Measurements from ENCODE around the gene ZSCAN22.

The ZSCAN22 gene

DNA sequence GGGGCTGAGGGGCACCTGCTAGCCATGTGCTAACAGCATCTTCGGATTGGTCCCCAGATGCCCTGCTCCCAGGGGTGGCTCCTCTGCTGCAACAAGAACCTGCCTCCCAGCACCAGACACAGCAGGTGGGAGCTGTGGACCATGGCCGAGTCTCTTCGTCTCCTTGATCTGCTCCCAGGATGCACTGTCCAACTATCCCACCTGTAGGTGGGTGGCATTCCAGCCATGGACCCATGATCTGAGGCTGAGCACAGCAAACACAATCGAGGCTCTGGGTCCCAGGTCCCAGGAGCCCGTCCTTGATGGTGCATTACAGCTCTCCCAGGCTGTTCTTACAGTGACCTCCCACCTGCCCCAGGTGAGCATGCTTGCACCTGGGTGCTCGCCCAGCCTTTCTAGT is 52.5 kb downstream of the ZSCAN22 start:
- DNase-seq = no peak

DNA sequence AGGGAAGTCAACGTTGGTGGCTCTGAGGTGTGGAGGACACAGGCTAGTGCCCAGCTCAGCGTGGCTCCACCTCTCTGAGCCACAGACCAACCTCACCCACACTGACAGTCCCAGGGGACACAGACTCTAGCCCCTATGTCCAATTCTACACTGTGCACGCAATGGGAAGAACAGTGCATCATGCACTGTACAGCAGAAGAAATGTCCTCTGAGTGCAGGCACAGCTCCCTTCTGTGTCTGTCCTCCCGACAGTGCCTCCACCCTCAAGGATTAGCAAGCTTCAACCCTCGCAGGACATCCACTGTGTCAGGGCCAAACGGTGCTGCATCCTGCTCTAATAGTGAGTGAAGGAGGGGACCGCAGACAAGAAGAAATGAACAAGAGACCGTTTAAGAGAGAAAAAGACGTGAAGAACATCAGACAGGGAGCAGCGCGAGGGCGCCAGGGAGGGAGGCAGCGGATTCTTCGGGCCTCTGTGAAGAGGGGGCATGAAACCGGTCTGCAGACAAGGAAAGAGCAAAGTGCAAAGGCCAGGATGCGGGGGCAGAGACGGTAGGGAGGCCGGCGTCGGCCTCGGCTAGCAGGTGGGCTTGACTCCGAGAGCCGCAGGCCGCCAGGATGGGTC is 53.4 kb downstream of the ZSCAN22 start:
- no peak for DNase-seq

DNA sequence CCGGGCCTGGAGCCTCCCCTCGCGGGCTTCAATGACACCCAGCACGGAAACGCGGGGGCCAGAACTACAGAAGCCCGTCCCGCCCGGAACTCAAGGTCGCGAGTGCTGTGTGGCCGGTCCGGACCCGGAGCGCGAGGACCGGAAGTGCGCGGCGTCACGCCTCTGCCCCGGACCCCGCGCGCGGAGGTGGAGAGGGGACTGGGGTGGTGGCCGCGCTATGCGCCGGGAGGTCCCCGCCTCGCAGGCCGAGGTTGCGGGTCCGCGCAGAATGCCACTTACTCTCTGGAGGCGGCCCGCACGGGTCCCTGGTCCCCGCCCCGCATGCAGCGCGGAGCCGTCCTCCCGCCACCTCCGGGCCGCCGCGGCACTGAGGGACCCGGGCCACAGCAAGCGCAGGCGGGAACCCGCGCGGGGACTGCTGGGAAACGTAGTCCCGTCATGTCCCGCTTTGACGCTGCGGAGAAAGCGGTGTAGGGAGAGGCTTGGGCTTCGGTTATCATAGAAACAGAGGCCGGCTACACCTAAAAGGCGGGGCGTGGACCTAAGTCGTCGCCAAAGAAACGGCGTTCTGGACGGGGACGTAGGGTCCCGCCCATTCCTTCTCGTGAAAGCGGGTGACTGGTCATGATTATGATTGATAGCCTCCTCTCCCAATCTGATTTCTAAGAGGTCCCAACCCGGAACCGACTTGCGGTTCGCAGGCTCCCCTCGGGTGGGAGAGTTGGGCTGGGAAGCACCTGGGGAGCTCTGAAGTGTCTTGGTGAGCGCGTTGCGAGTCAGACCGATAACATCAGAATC is 54.1 kb downstream of the ZSCAN22 start, which contains the start of gene ZNF837:
ZNF837 (minus strand) TSS at position 369 of the 798 bp plus-strand sequence. CDS start 11,698 bp downstream, outside the sequence.
- peak; percentile 100 for DNase-seq

DNA sequence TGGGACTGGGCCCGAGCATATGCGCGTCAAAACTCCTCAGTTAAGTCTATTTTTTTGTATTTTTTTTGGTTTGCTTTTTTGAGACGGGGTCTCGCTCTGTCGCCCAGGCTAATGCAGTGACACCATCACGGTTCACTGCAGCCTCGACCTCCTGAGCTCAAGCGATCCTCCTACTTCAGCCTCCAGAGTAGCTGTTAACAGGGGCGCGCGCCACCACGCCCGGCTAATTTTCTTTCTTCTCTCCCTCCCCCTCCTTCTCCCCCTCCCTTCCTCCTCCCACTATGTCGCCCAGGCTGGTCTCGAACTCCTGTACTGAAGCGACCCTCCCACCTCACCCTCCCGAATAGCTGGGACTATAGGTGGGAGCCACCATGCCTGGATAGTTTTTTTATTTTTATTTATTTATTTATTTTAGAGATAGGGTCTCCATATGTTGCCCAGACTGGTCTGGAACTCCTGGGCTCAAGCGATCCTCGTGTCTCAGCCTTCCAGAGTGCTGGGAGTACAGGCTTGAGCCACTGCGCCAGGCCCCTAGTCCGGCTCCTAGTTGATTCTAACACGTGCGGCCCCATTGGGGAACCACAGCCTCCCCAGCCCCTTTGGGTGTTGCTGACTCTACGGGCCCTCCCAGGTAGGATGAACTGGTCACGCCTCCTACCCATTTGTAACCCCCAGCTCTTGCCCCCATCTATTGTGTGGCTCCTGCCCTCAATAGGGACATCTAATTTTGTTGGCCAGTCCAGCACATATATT is 54.8 kb downstream of the ZSCAN22 start:
- no peak for DNase-seq

DNA sequence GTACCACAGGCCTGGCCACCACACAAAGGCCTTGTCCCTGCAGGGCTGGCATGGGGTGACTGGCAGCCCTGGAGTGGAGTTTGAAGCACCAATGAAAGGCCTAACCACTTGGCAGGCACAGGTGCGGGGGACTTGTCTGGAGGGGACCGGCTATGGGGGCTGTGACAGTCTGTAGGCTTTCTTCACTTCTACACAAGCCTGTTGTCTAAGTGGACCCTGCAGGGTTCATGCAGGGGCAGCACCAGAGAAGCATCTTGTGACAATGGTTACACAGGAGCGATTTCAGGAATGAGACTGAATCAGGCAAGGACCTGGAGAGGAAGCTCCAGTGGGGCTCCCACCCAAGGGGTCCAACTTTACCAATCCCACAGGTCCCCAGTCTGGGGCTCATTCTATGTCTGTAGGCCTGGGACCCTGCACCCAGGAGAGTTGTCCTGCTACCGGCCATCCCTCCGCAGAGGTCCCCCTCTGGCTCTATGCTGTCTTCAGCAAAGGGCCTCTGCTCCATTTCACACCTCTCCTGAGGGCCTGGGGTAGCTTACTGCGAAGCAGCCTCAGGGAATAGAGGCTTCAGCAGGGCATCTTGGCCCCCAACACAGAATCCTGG is 56.3 kb downstream of the ZSCAN22 start:
- DNase-seq = no peak

DNA sequence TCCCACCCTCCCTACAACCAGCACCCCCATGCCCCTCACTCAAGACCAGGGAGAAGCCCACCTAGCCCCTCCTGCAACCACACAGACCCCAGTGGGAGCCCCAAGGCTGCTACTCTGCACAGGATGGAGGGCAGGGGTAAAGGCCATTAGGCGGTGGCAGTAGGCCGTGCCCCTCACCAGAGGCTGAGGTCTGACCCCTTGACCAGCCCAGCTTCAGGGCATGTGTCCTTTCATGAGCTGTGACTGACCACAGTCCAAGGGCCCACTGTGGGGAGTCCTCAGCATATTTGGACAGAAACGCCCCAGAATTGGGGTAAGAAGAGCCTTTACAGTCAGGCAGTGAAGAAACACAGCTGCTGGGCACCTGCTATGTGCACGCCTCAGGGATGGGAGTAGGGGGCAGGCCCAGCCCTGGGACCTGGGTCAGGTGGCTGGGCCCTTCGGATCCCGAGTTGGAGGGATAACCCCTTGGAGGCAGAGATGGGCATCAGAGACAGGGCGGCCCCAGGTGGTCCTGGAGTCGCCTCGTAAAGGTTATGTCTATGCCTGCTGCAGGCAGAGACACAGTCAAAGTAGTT is 58.6 kb downstream of the ZSCAN22 start:
- DNase-seq = no peak

DNA sequence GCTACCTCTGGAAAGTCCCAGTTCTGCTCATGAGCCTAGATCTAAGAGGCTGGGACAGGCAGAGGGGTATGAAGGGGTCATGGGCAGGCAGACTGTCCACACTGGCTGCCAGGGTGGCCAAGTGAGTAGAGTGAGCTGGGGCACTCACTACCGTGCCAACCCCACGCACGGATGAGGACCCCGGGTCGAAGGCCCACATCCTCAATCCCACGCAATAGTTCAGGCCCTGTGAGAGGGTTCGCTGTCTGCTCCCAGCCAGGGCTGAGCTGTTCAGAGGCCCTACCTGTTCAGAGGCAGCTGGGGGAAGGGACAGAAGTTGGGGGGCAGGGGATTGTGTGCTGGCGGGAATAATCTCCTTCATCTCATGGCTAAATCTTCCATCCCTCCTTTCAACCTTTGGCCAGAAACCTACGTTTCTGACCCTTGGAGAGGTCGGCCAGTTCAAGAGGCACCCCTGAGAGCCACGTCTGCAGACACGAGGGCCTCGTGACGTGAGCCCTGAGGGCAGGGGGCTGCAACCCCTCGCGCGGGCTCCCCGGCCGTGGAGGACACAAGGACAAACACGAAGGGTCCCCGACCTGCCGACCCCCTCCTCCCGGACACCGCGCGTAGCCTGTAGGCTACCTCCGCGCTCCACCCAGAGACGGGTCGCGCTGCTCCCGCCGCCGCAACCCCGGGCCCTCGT is 59.2 kb downstream of the ZSCAN22 start:
- DNase-seq = no peak

DNA sequence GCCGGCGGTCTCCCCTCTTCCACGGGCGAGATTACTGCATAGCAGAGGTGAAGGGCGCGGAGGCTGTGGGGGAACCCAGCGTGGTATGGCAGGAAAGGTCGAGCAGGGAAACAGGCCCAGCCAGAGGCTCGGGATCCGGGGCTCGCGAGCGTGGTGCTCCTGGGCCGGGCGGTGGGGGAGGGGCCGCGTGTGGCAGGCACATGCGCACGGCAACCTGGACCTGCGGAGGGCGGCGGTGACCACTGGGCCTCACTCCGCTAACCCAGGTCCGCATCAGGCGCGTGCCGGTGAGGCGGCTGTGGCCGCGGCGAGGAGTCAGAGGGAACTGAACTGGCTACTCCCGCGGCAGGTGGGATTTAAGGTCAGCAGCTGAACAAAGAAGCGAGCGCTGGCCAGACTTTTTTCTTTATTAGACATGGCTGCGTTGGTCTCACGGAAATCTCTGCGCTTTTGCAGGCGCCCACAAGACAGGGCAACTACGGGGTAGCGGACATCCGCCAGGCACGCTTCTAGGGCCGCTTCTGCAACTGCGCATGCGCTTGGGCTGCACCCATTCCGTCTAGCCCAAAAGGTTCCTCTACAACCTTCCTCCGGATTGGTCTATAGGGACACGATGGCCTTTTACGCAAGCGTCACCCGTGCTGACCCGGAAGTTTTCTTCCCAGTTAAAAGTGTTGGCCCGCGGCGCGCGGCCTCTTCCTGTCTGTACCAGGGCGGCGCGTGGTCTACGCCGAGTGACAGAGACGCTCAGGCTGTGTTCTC is 60.0 kb downstream of the ZSCAN22 start, which contains the start of gene RPS5:
RPS5 (plus strand) TSS at position 694 of the 762 bp plus-strand sequence. CDS start 869 bp downstream, outside the sequence.
- DNase-seq = peak; percentile 100

DNA sequence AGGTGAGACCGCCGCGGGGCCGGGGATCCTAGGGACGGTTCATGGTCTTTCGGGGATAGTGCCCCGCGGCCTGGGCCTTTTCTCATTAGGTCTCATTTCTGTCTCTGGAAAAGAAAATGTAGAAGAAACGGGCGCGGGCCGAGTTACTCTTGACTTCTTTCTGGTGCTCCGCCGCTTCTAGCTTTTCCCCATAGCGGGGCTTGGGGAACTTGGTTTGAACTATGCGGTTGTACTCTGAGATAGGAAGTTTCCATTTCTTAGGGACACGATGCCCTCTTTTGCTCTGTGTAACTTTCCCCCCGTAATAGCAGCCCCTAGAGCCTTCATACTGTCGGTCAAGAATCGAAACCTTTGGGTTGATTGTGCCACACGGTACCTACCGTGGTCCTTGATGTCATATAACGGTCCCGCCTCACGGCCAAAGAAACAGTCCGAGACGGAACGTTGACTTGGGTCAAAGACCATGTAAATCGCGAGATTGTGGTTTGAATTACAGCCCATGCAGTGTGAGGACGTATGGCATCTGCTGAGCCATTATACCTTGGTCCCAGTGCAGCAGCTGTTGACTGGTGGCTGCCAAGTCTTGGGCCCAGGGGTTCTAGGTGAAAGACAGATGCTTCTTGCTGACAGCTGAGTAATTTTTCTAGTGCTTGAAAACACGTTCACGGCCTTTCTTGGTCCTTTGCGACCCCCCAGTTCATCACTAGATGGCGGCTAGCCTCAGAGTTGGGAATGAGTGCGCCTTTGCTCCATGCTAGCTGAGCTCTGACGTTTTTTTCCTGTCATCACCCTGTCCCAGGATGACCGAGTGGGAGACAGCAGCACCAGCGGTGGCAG is 60.8 kb downstream of the ZSCAN22 start:
- peak; percentile 52 for DNase-seq

DNA sequence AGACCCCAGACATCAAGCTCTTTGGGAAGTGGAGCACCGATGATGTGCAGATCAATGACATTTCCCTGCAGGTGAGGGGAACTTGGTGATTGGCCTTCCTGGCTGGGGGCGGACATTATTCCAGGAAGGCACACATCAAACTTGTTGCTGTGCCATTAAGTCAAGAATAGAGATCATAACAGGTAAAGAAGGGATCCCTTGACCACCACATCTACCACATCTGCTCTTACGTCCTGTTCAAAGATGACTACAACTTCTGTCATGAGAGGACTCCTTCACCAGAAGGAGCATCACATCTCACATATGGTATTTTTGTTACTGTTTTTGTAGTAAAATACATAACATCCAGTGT is 61.4 kb downstream of the ZSCAN22 start:
- no peak for DNase-seq

Data from NCI-H2227 treated with DMSO at 0.1 percent for 48 hours (cell line).